Glomerular endothelial cell (primary cell): Measurements from ENCODE around the gene MAPKAPK5. TPM values are rescaled to one million over a fixed set of nuclear protein-coding genes. Genes with fewer than 3 reads are reported as not detected.
"Not testable (repeated sequence)": the region's sequence is repeated elsewhere in the genome, so short reads cannot be mapped to it uniquely, and the experiment has no call there.

Source experiments
- DNase-seq: peaks from one replicate; pipeline ENCODE4 v3.0.0-alpha.2; 2011; ENCODE audit warnings: low read depth, low spot score; ENCODE audit errors: extremely low read depth
- total RNA-seq: library from RNA; depleted of rRNA; stranded (reverse); fragments of >200 nt; gene quantifications from 2 replicates; pipeline ENCODE4 v1.2.3, GENCODE V29; 2015

The MAPKAPK5 gene
- total RNA-seq, 1 donor from 2014 or later = 40.4 TPM

DNA sequence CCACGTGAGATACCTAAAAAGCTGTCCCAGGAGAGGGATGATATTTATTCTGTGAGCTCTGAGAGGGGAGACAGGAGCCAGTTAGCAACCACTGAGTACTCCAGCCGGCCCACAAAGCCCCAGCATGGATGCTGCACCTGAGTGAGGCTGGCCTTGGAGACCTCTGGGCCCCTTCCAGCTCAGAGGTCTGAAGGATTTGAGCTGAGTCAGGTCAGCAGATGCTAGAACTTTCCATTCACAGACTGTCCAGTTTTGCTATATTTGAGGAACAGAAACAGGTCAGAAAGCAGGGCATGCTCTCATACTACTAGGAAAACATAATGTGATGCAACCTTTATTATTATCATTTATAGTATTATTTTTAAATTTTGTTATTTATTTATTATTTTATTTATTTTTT, 15.0 kb upstream of the MAPKAPK5 start:
- no peak for DNase-seq

DNA sequence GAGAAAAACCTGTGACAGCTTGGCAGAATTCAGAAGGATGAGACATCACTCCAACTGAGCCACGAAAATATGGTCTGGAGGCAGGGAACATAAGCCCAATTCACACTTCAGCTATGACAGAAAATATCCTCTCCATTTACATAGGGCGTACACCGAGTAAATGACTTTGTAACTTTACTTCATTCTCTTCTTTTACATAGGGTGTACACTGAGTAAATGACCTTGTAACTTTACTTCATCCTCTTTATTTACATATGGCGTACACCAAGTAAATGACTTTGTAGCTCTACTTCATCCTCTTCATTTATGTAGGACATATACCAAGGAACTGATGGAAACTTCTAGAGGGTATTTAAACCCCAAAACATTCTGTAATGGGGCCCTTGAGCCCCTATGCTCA, 14.1 kb upstream of the MAPKAPK5 start:
- DNase-seq = no peak

DNA sequence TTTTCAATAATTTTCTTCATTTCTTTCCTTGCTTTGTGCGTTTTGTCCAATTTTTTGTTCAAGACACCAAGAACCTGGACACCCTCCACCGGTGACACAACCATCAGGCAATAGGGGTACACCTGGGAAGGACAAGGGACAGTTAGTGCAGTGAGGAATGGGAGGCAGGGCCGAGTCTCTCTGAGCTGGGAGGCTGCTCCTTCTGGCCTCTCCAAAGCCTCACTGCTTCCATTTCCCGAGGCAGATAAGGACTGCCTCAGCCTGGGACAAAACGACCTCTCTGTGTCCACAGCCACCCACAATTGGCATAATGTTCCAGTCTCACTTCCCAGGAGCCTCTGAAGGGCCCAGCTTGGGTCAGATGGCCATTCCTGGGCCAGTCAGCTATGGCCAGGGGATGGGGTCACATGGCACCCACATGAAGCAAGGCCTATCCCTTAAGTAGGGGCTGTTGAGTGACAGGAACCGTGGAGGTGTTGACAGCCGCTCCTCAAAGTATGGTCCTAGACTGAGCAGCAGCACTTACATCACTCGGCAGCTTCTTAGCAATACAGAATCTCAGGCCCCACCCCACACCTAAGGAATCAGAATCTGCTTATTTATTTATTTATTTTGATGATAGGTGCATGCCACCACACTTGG, 13.6 kb upstream of the MAPKAPK5 start:
- no peak for DNase-seq

DNA sequence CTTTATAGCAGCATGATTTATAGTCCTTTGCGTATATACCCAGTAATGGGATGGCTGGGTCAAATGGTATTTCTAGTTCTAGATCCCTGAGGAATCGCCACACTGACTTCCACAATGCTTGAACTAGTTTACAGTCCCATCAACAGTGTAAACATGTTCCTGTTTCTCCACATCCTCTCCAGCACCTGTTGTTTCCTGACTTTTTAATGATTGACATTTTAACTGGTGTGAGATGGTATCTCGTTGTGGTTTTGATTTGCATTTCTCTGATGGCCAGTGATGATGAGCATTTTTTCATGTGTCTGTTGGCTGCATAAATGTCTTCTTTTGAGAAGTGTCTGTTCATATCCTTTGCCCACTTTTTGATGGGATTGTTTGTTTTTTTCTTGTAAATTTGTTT, 12.4 kb upstream of the MAPKAPK5 start:
- not testable (repeated sequence) for DNase-seq

DNA sequence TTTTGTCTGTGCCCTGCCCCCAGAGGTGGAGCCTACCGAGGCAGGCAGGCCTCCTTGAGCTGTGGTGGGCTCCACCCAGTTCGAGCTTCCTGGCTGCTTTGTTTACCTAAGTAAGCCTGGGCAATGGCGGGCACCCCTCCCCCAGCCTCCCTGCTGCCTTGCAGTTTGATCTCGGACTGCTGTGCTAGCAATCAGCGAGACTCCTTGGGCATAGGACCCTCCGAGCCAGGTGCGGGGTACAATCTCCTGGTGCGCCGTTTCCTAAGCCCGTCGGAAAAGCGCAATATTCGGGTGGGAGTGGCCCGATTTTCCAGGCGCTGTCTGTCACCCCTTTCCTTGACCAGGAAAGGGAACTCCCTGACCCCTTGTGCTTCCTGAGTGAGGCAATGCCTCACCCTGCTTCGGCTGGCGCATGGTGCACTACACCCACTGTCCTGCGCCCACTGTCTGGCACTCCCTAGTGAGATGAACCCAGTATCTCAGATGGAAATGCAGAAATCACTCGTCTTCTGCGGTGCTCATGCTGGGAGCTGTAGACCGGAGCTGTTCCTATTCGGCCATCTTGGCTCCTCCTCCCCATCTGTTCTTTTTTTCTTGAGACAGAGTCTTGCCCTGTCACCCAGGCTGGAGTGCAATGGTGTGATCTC, 7.2 kb upstream of the MAPKAPK5 start:
- DNase-seq = not testable (repeated sequence)

DNA sequence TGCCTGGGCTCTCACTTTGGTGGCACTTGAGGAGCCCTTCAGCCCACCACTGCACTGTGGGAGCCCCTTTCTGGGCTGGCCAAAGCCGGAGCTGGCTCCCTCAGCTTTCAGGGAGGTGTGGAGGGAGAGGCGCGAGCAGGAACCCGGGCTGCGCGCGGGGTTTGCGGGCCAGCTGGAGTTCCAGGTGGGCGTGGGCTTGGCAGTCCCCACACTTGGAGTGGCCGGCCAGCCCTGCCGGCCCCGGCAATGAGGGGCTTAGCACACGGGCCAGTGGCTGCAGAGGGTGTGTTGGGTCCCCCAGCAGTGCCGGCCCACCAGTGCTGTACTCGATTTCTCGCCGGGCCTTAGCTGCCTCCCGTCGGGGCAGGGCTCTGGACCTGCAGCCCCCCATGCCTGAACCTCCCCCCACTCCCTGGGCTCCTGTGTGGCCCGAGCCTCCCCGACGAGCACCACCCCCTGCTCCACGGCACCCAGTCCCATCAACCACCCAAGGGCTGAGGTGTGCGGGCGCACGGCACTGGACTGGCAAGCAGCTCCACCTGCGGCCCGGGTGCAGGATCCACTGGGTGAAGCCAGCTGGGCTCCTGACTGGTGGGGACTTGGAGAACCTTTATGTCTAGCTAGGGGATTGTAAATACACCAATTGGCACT, 6.4 kb upstream of the MAPKAPK5 start:
- not testable (repeated sequence) for DNase-seq

DNA sequence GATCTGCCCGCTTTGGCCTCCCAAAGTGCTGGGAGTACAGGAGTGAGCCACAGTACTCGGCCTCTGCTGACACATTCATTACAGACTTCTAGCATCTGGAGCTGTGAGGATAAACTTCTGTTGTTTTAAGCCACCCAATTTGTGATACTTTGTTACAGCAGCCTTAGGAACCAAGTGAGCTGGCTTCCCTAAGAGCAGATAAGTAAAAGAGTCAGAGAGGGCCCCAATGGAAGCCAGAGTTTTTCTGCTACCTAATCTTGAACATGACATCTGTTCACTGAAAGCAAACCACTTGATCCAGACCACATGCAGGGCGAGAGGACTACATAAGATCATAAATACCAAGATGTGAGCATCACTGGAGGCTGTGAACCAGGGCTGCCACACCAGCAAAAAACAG, 3.7 kb upstream of the MAPKAPK5 start:
- DNase-seq = no peak

DNA sequence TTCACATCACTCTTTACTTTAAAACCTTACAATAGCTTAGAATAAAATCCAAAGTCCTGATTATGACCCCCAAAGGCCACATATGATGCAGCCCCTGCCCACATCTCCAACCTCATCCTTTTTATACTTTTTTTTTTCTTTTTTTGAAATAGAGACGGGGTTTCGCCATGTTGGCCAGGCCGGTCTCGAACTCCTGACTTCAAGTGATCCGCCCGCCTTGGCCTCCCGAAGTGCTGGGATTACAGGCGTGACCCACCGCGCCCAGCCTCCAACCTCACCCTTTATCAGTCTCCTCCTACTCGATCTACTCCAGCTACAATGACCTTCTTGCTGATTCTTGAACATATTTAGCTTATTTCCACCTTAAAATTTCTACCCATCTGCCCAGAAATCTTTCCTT, 1.2 kb upstream of the MAPKAPK5 start:
- DNase-seq = no peak

DNA sequence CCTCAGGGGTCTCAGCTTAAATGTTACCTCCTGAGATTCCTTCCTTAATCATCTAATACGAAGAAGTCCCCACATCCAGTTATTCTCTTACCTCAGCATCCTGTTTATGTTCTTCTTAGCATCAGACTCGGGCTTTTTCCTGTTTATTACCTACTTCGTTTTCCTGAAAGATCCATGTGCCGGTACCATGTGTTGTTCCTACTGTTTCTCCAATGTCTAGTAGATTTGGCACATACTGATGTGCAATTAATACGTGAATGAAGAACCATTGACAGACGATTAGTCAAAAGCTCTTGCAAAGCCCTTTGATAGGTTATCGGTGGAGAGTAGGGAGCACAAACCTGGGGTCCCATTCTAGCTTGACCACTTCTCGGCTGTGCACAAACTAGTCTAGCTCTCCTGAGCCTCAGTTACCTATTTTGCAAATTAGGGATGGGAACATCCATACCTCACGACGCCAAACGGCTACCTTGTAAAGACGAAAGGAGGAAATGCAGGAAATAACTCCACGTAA, 735 bp upstream of the MAPKAPK5 start:
- DNase-seq = no peak

DNA sequence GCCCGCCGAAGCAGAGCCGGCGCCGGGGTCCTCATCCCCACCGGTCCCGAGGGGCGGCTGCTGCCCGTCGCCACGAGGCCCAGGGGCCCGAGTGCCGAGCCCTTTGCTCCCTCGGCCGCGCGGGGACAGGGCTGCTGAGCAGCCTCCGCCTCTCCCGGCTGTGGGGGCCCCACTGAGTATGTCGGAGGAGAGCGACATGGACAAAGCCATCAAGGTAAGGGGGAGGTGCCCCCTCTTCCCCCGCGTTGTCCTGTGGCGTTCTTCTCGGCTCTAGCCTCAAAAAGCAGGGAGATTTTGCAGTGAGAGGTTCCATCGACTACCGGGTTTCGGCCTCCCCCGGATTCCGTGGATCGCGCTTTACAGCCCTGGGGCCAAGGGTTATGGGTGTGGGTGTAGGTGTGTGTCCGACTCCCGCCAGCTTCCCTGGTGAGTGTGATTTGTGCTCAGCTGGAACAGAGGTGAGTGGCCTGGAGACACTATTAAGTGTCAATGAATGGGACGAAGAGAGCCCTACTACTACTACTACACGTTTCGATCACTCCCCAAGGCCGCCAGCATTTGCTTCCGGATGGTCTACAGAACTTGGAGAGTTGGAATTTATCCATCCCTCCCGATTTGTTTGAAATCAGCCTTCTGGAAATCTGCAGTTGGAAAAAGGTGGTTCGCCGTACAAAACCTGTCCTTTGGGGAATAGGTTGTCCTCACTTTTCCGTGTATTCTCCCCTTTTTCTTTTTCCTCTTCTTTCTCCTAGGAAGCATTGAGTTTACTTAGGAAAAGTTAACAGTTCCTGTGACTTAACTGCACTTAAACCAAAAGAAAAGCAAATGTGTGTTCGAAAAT, 748 bp downstream of the MAPKAPK5 start:
- no peak for DNase-seq

DNA sequence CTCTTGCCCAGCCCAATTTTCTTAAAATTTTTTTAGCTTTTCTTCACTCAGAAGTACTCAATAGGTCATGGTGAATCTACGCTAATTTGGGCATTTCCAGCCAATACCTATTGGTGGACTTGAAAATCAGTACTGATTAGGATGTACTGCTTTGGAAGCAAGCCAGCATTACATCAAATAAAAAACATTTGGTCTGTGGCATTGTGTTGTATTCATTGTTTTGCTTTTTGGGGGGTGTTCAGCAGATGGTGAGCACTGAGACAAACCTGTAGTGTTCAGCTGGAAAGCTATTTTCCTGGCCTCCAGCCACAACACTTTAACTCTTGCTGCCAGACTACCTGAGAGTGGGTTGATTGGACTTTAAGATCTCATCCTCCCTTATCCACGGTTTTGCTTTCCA, 4.0 kb downstream of the MAPKAPK5 start:
- no peak for DNase-seq

DNA sequence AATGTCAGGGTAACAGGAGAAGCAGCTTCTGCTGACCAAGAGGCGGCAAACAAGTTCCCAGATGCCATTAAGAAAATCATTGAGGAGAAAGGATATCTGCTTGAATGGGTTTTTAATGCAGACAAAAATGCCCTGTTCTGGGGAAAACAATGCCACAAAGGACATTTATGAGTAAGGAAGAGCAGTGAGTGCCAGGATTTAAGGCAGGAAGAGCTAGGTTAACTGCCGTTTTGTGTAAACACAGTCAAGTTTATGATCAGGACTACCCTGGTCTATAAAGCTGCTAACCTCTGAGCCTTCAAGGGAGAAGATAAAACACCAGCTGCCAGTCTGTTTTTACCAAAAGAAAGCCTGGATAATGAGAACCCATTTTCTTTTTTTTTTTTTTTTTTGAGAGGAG, 8.5 kb downstream of the MAPKAPK5 start:
- DNase-seq = no peak

DNA sequence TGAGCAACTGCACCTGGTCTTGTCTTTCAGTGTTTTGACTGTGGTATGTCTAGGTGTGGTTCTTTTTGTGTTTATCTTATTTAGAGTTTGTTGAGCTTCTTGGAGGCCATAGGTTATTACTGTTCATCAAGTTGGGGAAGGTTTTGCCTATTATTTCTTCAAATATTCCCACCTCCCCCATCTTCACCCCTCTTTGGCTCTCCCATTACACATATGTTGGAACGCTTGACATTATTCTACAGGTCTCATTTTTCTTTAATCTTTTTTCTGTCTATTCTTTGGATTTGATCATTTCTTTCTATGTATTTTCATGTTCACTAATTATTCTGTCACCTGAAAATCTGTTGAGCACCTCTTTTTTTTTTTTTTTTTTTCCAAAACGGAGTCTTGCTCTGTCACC, 16.2 kb downstream of the MAPKAPK5 start:
- DNase-seq = no peak

DNA sequence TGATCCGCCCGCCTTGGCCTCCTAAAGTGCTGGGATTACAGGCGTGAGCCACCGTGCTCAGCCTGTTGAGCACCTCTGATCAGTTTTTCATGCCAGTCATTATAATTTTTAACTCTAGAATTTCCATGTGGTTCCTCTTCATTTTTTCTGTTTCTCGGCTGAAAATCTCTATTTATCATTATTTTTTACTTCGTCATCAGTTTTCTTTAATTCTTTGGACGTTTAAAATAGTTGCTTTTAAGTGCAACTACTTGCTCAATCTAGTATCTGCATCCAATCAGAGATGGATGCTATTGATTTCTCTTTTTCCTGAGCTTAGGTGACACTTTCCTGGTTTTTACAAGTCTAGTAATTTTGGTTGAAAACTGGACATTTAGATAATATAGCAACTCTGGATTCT, 16.8 kb downstream of the MAPKAPK5 start:
- DNase-seq = no peak

DNA sequence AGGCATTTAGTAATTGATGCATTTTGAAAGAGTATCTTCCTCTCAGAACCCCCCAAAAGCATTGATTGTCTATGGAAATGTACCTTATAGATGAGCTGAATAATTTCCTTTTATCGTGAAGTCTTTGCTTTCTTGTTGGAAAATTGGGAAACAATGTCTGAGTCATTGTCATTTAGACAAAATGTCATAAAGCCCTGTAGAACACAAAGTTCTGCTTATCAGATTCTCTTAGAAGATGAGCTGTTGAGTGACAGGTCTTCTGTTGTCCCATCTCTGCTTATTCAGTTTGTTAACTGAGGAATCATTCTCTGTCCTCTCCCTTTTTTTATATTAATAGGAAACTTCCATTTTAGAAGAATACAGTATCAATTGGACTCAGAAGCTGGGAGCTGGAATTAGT, 22.9 kb downstream of the MAPKAPK5 start:
- DNase-seq = no peak

DNA sequence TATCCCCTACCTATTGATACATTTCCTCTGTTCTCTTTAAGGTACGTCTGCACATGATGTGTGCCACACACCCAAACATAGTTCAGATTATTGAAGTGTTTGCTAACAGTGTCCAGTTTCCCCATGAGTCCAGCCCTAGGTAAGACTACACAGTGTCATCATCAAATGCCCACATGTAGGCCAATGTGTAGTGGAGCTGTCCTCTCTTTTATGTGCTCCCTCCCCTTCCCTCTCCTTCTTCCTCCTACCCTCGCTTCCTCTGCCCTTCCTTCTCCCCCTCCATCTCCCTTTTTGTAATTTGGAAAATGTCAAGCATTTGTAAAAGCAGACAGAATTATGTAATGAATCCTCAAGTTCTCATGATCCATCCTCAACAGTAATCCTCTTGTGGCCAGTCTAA, 25.5 kb downstream of the MAPKAPK5 start:
- DNase-seq = no peak

DNA sequence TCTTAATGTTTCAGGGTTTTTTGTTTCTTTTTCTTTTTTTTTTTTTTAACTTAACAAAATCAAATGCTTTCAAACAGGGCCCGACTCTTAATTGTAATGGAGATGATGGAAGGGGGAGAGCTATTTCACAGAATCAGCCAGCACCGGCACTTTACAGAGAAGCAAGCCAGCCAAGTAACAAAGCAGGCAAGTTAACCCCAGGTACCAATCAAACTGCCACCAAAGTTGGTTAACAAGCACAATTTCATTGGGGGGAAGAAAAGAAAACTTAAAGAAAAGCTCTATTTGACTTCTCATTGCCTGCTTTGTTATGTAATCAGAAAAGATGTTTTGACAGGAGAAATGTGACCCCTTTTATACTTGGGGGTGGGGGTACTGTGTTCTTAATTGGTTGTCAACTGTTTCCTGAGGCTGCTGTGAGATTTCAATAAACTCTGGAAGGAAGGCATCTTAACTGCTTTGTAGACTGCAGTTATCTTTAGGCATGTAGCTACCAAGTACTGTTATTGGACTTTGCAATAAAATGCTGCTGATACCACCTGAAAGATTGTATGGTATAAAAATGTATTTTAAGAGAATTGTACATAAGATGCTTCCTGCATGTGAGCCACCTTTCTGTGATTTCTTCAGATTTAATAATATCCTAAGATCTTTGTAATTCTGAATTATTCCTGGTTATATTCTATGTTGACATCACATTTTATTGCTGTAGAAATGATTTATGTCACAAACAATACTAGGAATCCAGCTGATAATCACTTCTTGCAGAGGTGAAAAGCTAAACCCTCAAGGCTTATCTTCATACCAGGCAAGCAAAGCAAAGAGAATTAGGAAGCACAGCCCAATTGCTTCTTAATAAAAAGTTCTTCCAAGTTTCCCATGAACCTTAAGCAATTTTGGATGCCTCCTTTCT, 26.9 kb downstream of the MAPKAPK5 start:
- no peak for DNase-seq

DNA sequence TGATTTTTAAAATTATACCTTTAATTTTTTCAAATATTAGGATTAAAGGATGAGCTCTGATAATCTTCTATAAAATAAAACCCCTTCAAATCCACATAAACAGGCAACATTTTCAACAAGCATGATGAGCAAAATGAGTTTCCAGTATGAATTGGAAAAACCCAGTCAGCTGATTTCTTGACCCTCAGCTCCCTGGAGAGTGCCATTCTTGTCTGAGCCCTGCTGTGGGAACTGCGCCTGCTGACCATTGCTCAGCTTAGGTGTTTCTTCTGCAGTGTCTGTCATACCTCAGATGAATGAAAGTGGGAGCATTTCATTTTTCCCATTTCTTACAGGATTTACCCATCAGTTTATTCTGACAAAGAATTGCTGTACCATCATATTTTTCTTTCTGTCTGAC, 27.6 kb downstream of the MAPKAPK5 start:
- DNase-seq = no peak

DNA sequence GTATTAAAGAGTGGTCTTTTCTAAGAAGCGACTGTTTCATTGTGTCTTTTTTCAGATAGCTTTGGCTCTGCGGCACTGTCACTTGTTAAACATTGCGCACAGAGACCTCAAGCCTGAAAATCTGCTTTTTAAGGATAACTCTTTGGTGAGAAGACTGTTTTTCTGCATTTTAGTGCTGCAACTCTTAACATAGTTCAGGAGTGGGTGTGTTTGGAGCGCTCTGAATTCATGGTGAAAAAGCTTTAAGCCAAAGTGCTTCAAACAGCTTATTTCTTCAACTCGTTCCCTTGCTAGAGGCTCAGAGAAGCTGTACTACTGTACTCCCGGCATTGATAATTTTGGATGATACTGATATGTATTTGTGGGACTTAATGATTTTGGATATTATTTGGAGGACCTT, 28.2 kb downstream of the MAPKAPK5 start:
- no peak for DNase-seq

DNA sequence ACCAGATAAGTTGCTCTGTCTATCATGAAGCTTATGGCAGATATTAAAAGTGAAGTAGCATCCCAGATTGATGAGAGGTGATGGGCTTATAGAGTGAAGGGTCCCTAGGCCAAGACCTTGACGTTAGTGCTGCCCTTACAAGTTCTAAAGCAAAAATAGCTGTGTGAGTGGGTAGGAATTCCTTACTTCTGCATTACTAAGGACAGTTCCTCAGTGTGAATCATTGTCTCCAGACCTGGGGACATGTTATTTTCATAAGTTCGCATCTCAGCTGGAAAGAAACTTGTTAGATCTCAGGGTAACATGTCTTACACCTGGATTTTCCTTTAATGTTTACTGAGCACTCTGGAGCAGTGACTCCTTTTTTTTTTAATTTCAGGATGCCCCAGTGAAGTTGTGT, 28.7 kb downstream of the MAPKAPK5 start:
- DNase-seq = no peak
